Naive thymus-derived CD8-positive, alpha-beta T cell (primary cell): ENCODE measurements around the gene MCTP1. TPM values are rescaled to one million over a fixed set of nuclear protein-coding genes. Genes with fewer than 3 reads are reported as not detected.
"Not testable (repeated sequence)": the region's sequence is repeated elsewhere in the genome, so short reads cannot be mapped to it uniquely, and the experiment has no call there.

Experiments used
- ATAC-seq, 2 donors: fragments of 150-1000 bp; cut with Tn5 transposase in 1 of 2; sonication (Bioruptor Pico), chemical (Tn5 transposase) in 1 of 2; 1 replicate in 1 of 2; 2 replicates in 1 of 2; pipeline ENCODE4 v1.10.0; 2021; ENCODE audit warnings: mild to moderate bottlenecking in 2 of 2, moderate library complexity in 2 of 2
- POLR2A ChIA-PET: fragments of 350-600 bp; sonication (Branson Sonifier 250); formaldehyde crosslinking; loops from one replicate; lab custom pipeline; 2021; ENCODE audit warnings: antibody characterized with exemption; lab: Charles Lee
- DNase-seq, 10 donors: peaks; one replicate each; pipeline versions ENCODE4 v3.0.0 to v3.0.0-alpha.2; 2020 to 2022
- H3K27ac Mint-ChIP-seq, 10 donors: one replicate each; pipeline ENCODE4 v1.8.0; 2020 to 2022; ENCODE audit warnings: mild to moderate bottlenecking in 10 of 10, mixed read lengths in 10 of 10, moderate library complexity in 4 of 10, inconsistent platforms in 1 of 10
- H3K27me3 Mint-ChIP-seq, 5 donors: one replicate each; pipeline ENCODE4 v1.8.0; 2021 to 2022; ENCODE audit warnings: mixed read lengths in 5 of 5
- H3K36me3 Mint-ChIP-seq, 3 donors: one replicate each; pipeline ENCODE4 v1.8.0; 2020 to 2022; ENCODE audit warnings: mixed read lengths in 3 of 3, mild to moderate bottlenecking in 2 of 3, inconsistent platforms in 1 of 3
- H3K4me1 Mint-ChIP-seq, 4 donors: one replicate each; pipeline ENCODE4 v1.8.0; 2021 to 2022; ENCODE audit warnings: mixed read lengths in 4 of 4
- H3K4me3 Mint-ChIP-seq, 10 donors: one replicate each; pipeline ENCODE4 v1.8.0; 2020 to 2022; ENCODE audit warnings: mild to moderate bottlenecking in 10 of 10, mixed read lengths in 10 of 10, moderate library complexity in 6 of 10, inconsistent platforms in 1 of 10
- H3K9me3 Mint-ChIP-seq, 9 donors: one replicate each; pipeline ENCODE4 v1.8.0; 2020 to 2022; ENCODE audit warnings: mixed read lengths in 9 of 9, mild to moderate bottlenecking in 3 of 9, inconsistent platforms in 1 of 9, moderate library complexity in 1 of 9
- polyA plus RNA-seq, 3 donors: library from polyadenylated mRNA; unstranded; fragments of 300-500 nt; fragmentation: Illumina TruSeq; gene quantifications; one replicate each; pipeline ENCODE4 v1.2.3, GENCODE V29; 2021
- total RNA-seq, 8 experiments: library from RNA in 2 of 8; stranded (reverse) in 2 of 8; gene quantifications; one replicate each; pipeline ENCODE4 v1.2.3 and lab custom pipeline; 2021 to 2026

MCTP1 gene
- total and polyA plus RNA-seq, 5 experiments from 2014 or later = 0.08 to 2.1 (median 0.62) TPM

DNA sequence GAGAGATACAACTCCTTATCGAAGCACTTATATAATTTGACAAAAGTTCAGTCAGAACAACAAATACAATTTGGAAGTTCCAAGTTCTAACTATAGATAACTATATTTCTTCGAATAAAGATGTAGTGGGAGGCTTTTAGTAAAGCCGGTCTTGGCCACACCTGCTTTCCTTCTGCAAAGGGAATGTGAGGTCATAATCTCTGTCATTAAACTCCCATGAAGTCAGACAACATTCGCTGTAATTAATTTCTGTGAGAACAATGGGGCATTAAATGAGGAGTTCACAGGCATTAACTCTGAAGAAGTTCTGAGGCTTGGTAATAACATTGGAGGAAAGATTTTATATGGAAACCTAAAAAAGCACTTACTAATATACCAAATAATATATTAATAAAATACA, 67.5 kb downstream of the MCTP1 start:
- no peak overlapping the region for H3K4me3 Mint-ChIP-seq
- H3K36me3 Mint-ChIP-seq = no peaks in the 10 kb centered on the region
- H3K9me3 Mint-ChIP-seq = peaks cover 0 to 4% (median 0%) of the 10 kb centered on the region in 9 donors
- ATAC-seq (no peak), DNase-seq (no peak)
- H3K4me1 Mint-ChIP-seq = no peaks in the 10 kb centered on the region
- peaks cover 0 to 4% (median 0%) of the 10 kb centered on the region in 5 donors for H3K27me3 Mint-ChIP-seq
- POLR2A ChIA-PET = no interaction called here
- no peak overlapping the region for H3K27ac Mint-ChIP-seq

DNA sequence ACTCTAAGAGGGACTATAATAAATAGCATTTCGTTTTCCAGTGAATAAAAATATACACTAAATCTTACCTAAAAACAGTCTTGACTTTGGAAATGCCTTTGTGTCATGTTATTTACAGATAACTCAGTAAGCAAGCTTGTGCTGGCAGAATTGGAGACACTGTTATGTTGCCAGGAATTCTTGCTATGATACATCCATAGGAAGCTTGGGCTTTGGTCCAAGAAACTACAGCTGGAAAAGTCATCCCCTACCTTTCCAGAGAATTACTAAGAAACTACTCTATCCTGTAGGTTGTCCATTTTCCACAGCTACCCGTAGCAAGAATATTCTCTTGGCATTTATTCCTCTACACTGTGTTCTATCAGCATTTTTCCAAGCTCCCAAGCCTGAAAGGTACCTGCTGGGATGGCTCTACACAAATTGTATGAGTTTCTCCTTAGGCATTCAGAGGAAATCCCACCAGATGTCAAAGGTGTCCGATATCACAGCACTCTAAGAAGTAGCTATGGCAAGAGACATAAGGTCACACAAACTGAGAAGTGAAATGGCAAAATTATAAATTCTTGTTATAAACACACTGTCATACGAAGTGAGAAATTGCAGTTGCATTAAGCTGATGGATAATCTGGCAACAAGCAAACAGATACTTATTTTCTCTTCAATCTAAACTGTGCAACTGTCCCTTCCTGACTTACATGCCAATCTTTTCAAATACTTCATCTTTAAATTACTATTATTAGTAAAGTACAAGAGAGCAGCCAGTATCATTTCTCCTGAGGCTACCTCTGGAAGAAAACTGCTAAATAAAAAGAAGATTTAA, 68.5 kb downstream of the MCTP1 start:
- no peak overlapping the region for H3K4me3 Mint-ChIP-seq
- peaks cover 0 to 9% (median 3%) of the 10 kb centered on the region in 9 donors for H3K9me3 Mint-ChIP-seq
- H3K4me1 Mint-ChIP-seq = no peaks in the 10 kb centered on the region
- H3K27me3 Mint-ChIP-seq = peaks cover 0 to 11% (median 0%) of the 10 kb centered on the region in 5 donors
- no peak for ATAC-seq
- H3K27ac Mint-ChIP-seq = no peak overlapping the region
- POLR2A ChIA-PET = no interaction called here
- no peaks in the 10 kb centered on the region for H3K36me3 Mint-ChIP-seq
- no peak for DNase-seq

DNA sequence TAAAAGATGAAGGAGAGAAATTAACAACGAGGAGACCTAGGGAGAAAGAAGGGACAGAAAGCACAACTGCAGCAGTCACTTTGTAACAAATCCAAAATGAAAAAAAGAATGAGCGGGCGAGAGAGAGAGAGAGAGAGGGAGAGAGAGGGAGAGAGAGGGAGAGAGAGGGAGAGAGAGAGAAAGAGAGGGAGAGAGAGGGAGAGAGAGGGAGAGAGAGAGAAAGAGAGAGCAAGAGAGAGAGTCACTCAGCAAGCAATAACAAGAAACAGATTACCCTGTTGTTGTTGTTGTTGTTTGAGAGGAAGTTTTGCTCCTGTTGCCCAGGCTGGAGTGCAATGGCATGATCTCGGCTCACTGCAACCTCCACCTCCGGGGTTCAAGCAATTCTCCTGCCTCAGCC, 77.1 kb downstream of the MCTP1 start:
- H3K27ac Mint-ChIP-seq, H3K4me1 Mint-ChIP-seq, POLR2A ChIA-PET, H3K36me3 Mint-ChIP-seq, H3K4me3 Mint-ChIP-seq, DNase-seq, ATAC-seq: not testable (repeated sequence)
- peaks cover 0 to 14% (median 2%) of the 10 kb centered on the region in 5 donors for H3K27me3 Mint-ChIP-seq
- peaks cover 2 to 13% (median 9%) of the 10 kb centered on the region in 9 donors for H3K9me3 Mint-ChIP-seq

DNA sequence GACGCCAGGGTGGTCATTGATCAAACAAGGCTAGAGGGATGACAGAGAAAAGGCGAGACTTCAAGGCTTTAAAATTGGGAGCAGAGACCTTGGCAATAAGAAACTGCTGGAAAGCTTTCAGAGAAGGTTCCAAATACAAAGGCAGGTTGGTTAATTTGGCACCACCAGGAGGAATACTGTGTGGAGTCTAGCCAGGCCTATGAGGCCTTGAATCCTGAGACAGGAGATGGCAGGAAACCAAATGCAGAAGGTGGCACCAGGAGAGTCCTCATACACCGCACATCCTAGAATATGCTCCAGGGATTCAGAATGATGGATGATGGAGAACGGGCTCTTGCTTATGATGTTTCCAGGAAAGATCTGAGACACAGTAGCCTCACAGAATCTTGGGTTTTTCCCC, 90.0 kb downstream of the MCTP1 start:
- Mint-ChIP-seq H3K4me1 (no peaks in the 10 kb centered on the region), H3K4me3 (no peak overlapping the region), H3K27me3 (peaks cover 0 to 4% (median 0%) of the 10 kb centered on the region in 5 donors), H3K9me3 (no peaks in the 10 kb centered on the region), H3K27ac (no peak overlapping the region), H3K36me3 (no peaks in the 10 kb centered on the region)
- ATAC-seq (no peak), DNase-seq (no peak)
- POLR2A ChIA-PET = no interaction called here

DNA sequence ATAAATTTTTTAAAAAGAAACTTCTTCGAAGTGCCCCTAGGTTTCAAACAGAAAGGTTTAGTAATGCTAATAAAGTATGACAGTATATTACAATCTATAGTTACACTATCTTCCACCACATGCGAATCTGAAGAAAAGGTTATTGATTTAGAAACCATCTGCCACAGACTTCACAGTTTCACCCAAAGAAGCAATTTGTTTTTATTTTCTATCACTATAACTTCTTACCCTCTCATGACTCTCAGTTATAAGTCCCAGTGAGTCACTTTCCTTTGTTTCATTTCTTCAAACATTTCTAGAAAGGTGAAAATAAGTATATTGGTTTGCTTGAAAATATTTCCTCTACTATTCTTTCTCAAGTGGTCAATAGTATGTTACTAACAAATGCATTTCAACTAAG, 93.6 kb downstream of the MCTP1 start:
- H3K27me3 Mint-ChIP-seq = peaks cover 0 to 4% (median 0%) of the 10 kb centered on the region in 5 donors
- H3K36me3 Mint-ChIP-seq = no peaks in the 10 kb centered on the region
- H3K27ac Mint-ChIP-seq = no peak overlapping the region
- no peak overlapping the region for H3K4me3 Mint-ChIP-seq
- ATAC-seq (no peak), DNase-seq (no peak)
- H3K4me1 Mint-ChIP-seq = no peaks in the 10 kb centered on the region
- POLR2A ChIA-PET = no interaction called here
- H3K9me3 Mint-ChIP-seq = peaks cover 0 to 4% (median 0%) of the 10 kb centered on the region in 9 donors

DNA sequence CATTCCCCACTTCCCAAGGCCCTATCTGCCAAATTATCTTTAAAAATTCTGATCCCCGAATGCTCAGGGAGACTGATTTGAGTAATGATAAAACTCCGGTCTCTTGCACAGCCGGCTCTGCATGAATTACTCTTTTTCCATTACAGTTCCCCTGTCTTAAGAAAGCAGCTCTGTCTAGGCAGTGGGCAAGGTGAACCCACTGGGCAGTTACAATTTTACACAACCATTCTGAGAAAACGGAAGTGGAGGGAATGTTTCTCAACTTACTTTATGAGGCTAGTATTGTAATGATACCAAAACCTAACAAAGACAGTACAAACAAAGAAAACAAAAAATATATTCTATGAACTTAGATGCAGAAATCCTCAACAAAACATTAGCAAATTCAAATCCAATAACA, 100.0 kb downstream of the MCTP1 start:
- POLR2A ChIA-PET = no interaction called here
- ATAC-seq (no peak), DNase-seq (no peak)
- Mint-ChIP-seq H3K36me3 (no peaks in the 10 kb centered on the region), H3K4me1 (no peaks in the 10 kb centered on the region), H3K27me3 (peaks cover 0 to 11% (median 5%) of the 10 kb centered on the region in 5 donors), H3K9me3 (peaks cover 0 to 9% (median 0%) of the 10 kb centered on the region in 9 donors), H3K27ac (no peak overlapping the region), H3K4me3 (no peak overlapping the region)

DNA sequence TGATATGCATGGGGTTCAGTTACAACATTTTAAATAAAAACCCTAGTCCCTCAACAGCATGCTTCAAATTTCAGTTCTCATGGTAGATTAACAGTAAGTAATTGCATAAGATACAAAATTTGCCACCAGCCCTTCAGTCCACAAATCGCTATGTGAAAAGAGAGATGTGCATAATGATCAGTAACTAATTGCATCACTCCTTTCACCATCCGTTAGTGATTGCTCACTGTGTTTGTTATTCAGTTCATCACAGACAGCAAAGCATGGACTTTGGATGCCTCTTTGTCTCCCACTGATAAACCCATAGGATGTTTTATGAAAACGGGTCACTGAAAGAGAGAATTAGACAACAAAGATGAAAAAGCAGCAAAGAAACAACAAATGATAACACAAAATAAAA, 103.2 kb downstream of the MCTP1 start:
- H3K9me3 Mint-ChIP-seq = peaks cover 0 to 9% (median 0%) of the 10 kb centered on the region in 9 donors
- POLR2A ChIA-PET = no interaction called here
- H3K36me3 Mint-ChIP-seq = no peaks in the 10 kb centered on the region
- no peaks in the 10 kb centered on the region for H3K4me1 Mint-ChIP-seq
- H3K27ac Mint-ChIP-seq = no peak overlapping the region
- ATAC-seq (no peak), DNase-seq (no peak)
- H3K4me3 Mint-ChIP-seq = no peak overlapping the region
- peaks cover 0 to 16% (median 5%) of the 10 kb centered on the region in 5 donors for H3K27me3 Mint-ChIP-seq

DNA sequence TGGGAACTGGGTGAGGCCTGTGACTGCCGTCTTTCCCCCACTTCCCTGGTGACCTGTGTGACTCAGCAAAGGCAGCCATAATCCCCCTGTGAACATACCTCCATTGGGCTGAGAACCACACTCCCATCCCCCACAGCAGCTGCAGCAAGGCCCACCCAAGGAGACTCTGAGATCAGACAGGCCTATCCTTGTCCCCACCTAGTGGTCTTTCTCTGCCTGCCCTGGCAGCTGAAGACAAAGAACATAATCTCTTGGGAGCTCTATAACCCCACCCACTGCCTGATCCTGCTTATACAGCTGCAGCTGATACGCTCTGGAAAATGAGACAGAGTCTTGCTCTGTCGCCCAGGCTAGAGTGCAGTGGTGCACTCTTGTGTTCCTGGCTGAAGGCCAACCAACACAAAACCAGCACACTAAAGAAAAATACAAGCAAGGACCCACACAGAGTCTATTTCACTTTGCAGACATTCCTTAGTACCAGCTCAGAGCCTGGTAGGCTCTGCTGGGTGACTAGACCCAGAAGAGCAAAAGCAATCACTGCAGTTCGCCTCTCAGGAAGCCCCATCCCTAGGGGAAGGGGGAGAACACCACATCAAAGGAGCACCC, 106.7 kb downstream of the MCTP1 start:
- H3K27me3 Mint-ChIP-seq = peaks cover 0 to 20% (median 8%) of the 10 kb centered on the region in 5 donors
- peaks cover 0 to 9% (median 2%) of the 10 kb centered on the region in 9 donors for H3K9me3 Mint-ChIP-seq
- ATAC-seq = no peak

DNA sequence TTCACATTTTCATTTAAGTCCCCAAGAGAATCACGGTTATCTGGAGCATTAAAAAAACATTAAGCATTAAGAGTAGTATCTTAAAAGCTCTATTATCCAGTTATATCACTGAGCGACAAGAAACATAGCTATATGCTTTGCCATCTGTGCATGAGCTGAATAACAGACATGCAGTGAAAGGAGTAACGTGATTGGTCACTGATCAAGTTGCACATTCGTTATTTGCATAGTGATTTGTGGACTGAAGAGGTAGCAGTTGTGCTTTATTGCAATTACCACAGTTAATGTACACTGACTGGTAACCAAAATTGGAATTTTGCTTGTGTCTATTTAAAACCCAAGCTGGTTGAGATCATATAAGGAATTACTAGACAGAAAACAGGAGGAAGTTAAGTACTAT, 107.4 kb downstream of the MCTP1 start:
- ATAC-seq (no peak), DNase-seq (no peak)
- POLR2A ChIA-PET = no interaction called here
- H3K36me3 Mint-ChIP-seq = no peaks in the 10 kb centered on the region
- no peak overlapping the region for H3K4me3 Mint-ChIP-seq
- H3K27ac Mint-ChIP-seq = no peak overlapping the region
- peaks cover 0 to 9% (median 2%) of the 10 kb centered on the region in 9 donors for H3K9me3 Mint-ChIP-seq
- peaks cover 0 to 20% (median 8%) of the 10 kb centered on the region in 5 donors for H3K27me3 Mint-ChIP-seq
- no peaks in the 10 kb centered on the region for H3K4me1 Mint-ChIP-seq

More for the DNA sequence above, 106.7 kb downstream of the MCTP1 start:
- no peak for DNase-seq
- H3K36me3 Mint-ChIP-seq = no peaks in the 10 kb centered on the region
- POLR2A ChIA-PET = no interaction called here
- no peak overlapping the region for H3K27ac Mint-ChIP-seq
- H3K4me1 Mint-ChIP-seq = no peaks in the 10 kb centered on the region
- H3K4me3 Mint-ChIP-seq = no peak overlapping the region

DNA sequence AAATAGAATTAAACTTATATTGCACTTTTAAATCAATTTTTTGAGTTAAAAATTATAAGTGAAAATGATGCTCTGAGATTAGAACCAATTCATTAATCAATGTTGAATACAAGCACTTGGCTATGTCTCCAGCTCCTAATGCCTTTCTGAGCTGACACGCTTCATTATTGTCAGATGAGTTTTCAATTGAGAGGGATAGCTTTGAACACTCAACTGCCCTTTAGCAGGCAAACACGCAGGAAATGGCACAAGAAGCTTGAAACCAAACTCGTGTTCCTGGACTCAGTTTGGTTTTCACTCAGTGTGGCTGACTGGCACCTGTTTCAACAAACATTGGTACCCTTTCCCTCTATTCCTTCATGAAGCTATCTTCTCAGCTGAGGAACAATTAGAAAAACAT, 109.8 kb downstream of the MCTP1 start:
- ATAC-seq (no peak), DNase-seq (no peak)
- no peak overlapping the region for H3K27ac Mint-ChIP-seq
- peaks cover 0 to 9% (median 3%) of the 10 kb centered on the region in 5 donors for H3K27me3 Mint-ChIP-seq
- H3K9me3 Mint-ChIP-seq = peaks cover 0 to 19% (median 5%) of the 10 kb centered on the region in 9 donors
- POLR2A ChIA-PET = no interaction called here
- H3K4me1 Mint-ChIP-seq = no peaks in the 10 kb centered on the region
- H3K36me3 Mint-ChIP-seq = peaks cover 0 to 5% (median 0%) of the 10 kb centered on the region in 3 donors
- no peak overlapping the region for H3K4me3 Mint-ChIP-seq

DNA sequence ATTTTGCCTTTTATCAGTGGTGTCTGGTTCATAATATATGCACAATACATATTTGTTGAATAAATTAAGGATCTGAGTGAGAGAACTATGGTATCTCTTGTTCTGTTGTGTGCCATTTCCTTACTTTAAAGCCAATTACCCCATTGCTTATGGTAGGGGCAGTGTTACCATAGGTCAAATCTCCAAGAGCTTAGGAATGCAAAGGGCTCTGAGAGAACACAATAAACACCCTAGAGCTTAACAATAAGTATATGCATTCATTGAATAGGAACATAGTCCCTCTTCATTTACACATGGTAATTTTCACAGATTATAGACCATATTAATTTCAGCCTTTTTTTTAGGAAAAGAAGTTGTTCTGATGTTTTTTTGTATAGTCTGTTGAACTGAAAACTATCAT, 112.2 kb downstream of the MCTP1 start:
- ATAC-seq (no peak), DNase-seq (no peak)
- POLR2A ChIA-PET = no interaction called here
- no peak overlapping the region for H3K4me3 Mint-ChIP-seq
- H3K9me3 Mint-ChIP-seq = peaks cover 0 to 28% (median 11%) of the 10 kb centered on the region in 9 donors
- H3K27ac Mint-ChIP-seq = no peak overlapping the region
- peaks cover 0 to 9% (median 3%) of the 10 kb centered on the region in 5 donors for H3K27me3 Mint-ChIP-seq
- H3K4me1 Mint-ChIP-seq = no peaks in the 10 kb centered on the region
- peaks cover 0 to 5% (median 0%) of the 10 kb centered on the region in 3 donors for H3K36me3 Mint-ChIP-seq

DNA sequence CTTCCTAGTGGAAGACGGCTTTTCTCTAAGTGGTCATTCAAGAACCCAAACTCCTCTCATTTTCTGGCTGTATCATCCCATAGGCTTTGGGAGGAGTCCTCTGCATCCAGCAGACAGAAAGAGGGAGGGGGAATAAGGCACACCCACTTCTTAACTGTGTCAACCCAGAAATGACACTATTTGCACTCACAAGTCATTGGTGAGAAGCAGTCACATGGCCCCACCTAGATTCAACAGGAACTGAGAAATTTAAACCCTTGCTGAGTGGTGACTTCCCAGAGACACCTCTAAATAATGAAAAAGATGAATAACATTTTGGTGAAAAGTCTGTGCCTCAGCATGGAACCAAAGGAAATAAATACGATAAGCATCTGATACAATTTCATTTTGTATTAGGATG, 120.0 kb downstream of the MCTP1 start:
- Mint-ChIP-seq H3K4me3 (no peak overlapping the region), H3K4me1 (peaks cover 0 to 13% (median 0%) of the 10 kb centered on the region in 4 donors), H3K27me3 (peaks cover 0 to 3% (median 0%) of the 10 kb centered on the region in 5 donors), H3K9me3 (peaks cover 0 to 12% (median 6%) of the 10 kb centered on the region in 9 donors), H3K36me3 (no peaks in the 10 kb centered on the region), H3K27ac (no peak overlapping the region)
- ATAC-seq = no peak
- POLR2A ChIA-PET = no interaction called here
- no peak for DNase-seq

DNA sequence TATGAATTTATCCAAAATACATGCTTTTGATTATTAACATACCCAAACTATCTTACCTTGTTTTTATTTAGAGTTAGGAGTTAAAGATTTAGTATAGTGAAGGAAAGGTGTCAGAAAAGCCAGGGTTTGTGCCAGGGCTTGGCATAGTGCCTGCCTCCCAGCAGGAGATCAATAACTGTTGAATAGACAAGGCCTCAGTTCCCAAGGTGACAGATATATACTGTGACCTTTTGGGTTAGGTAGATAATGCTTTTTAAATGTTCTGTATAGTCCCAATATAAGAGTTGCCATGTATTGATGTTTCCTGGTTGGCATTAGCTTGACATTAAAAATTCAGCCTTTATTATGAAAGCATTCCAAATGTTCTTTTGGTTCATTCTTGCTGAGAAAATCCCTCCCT, 121.8 kb downstream of the MCTP1 start:
- Mint-ChIP-seq H3K36me3 (no peaks in the 10 kb centered on the region), H3K4me1 (peaks cover 0 to 13% (median 0%) of the 10 kb centered on the region in 4 donors), H3K27me3 (peaks cover 0 to 1% (median 0%) of the 10 kb centered on the region in 5 donors), H3K4me3 (no peak overlapping the region), H3K9me3 (peaks cover 0 to 5% (median 0%) of the 10 kb centered on the region in 9 donors), H3K27ac (no peak overlapping the region)
- ATAC-seq (no peak), DNase-seq (no peak)
- POLR2A ChIA-PET = no interaction called here
